Fibroblast of lung (primary cell): Measurements from ENCODE around the gene HAUS8.

ENCODE experiments used
- CTCF ChIP-seq, 2 donors: IDR thresholded peaks in 1 of 2; conservative IDR thresholded peaks in 1 of 2; 1 replicate in 1 of 2; 2 replicates in 1 of 2; pipeline ENCODE4 v1.5.1; 2011 to 2012; ENCODE audit warnings: low read length in 2 of 2, control low read depth in 1 of 2, inconsistent platforms in 1 of 2, low read depth in 1 of 2, mild to moderate bottlenecking in 1 of 2
- EZH2 ChIP-seq: IDR thresholded peaks from 2 replicates; pipeline ENCODE4 v1.5.1; 2012; ENCODE audit warnings: low read length, control low read depth, mild to moderate bottlenecking; ENCODE audit errors: missing control alignments

- no peak for TF ChIP-seq CTCF (conservative IDR thresholded peaks at IDR 0.05 in 1 of 2, IDR thresholded peaks at IDR 0.05 in 1 of 2; ENCODE audit: low read depth in 1 of 2, low read length in 2 of 2)
- TF ChIP-seq EZH2 = no peak
Observed at GRCh38 chr19:17070421-17070820, 4.8 kb downstream of the HAUS8 start.
